Omental fat pad (tissue), 4 donors: ENCODE data around the gene ATP11A. TPM values are rescaled to one million over a fixed set of nuclear protein-coding genes. Genes with fewer than 3 reads are reported as not detected.

Experiments used
- ATAC-seq: fragments of 150-250 bp; one replicate; pipeline ENCODE4 v1.9.1; 2016; ENCODE audit warnings: mild to moderate bottlenecking, moderate library complexity; ENCODE audit not compliant: low FRiP score
- DNase-seq: peaks from one replicate; pipeline ENCODE4 v3.0.0-alpha.2; 2019; ENCODE audit warnings: low spot score
- total RNA-seq, 4 donors: library from RNA; depleted of rRNA; stranded (reverse); fragments of >200 nt; gene quantifications; one replicate each; pipeline ENCODE4 v1.1.0, GENCODE V29; 2016
- TF ChIP-seq, protein P1 (sequence below), 3 donors: fragments of 450-650 bp; IDR thresholded peaks; one replicate each; pipeline ENCODE4 v1.5.1; 2016 to 2017; ENCODE audit warnings: antibody characterized with exemption in 3 of 3, mild to moderate bottlenecking in 3 of 3, moderate library complexity in 2 of 3

ATP11A gene
- 10 to 100 TPM; 32.8 to 61.4 (median 45.7) TPM for total RNA-seq

DNA sequence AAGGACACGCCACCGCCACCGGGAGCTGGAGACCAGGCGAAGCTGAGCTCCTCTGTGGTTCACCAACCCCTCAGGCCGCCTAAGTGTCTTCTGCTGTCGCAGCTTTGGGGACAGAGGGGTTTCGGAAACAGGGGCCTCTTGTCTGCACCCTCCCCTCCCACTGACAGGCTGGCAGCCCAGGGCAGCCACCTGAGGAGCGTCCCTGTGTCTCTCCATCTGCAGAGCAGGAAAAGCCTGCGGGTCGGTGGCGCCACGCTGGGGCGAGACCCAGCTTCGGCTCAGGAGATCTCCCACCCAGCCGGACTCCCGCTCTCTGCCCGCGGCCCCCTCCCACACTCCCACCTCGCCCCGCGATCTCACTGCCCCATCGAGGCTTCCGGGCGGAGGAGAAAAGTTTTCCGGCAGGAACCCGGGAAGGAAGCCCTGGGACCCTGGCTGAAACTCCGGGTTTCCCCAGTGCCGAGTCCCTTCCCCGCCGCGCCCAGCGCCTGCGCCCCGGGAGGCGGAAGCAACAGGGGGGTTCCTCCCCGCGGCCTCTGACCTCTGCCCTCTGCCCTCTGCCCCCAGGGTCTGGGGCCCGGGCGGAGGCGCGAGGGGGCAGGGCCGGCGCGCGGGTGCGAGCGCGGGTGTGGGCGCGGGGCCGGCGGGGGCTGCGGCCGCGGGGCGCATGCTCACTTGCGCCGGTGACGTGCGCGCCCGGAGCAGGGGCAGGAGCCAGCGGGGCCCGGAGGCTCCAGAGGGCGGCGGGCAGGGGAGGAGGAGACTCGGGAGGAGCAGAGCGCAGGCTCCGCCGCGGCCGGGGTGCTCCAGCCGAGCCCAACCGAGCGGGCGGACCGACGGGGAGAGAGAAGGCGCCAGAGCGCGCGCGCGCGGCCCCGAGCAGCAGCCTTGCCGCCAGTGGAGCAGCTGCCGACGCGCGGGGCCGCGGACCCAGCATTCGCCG, at the start of gene ATP11A:
ATP11A (plus strand) TSS at position 736 of the 943 bp plus-strand sequence. CDS start 379 bp downstream, outside the sequence.
- peak; percentile 86 for ATAC-seq
- peak; percentile 71 for DNase-seq
- TF ChIP-seq, protein P1, sequence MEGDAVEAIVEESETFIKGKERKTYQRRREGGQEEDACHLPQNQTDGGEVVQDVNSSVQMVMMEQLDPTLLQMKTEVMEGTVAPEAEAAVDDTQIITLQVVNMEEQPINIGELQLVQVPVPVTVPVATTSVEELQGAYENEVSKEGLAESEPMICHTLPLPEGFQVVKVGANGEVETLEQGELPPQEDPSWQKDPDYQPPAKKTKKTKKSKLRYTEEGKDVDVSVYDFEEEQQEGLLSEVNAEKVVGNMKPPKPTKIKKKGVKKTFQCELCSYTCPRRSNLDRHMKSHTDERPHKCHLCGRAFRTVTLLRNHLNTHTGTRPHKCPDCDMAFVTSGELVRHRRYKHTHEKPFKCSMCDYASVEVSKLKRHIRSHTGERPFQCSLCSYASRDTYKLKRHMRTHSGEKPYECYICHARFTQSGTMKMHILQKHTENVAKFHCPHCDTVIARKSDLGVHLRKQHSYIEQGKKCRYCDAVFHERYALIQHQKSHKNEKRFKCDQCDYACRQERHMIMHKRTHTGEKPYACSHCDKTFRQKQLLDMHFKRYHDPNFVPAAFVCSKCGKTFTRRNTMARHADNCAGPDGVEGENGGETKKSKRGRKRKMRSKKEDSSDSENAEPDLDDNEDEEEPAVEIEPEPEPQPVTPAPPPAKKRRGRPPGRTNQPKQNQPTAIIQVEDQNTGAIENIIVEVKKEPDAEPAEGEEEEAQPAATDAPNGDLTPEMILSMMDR (IDR thresholded peaks at IDR 0.05): no peak

- DNase-seq: no peak
- TF ChIP-seq, protein P1 (IDR thresholded peaks at IDR 0.05): no peak
- ATAC-seq: no peak
Measured at GRCh38 chr13:112641456-112642089, 48.3 kb upstream of the ATP11A start.

DNA sequence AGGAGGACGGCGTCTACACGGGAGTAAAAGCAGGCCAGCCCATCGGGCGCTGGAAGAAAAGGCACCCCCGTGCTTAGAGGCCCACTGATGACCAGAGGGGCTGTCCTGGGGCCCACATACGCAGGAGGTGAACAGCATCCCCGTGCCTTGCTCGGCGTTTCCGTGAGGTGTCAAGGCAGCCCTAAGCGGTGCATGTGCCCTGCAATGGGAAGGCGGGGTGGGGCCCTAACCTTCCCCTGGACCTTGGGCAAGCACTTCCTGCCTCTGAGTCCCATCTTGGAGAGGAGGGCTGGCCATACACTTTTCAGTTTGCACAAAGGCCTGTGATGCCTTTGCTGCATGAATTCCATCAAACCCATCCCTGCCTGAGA, 47.8 kb upstream of the ATP11A start:
- ATAC-seq (no peak), DNase-seq (no peak)
- TF ChIP-seq, protein P1 (IDR thresholded peaks at IDR 0.05): no peak

DNA sequence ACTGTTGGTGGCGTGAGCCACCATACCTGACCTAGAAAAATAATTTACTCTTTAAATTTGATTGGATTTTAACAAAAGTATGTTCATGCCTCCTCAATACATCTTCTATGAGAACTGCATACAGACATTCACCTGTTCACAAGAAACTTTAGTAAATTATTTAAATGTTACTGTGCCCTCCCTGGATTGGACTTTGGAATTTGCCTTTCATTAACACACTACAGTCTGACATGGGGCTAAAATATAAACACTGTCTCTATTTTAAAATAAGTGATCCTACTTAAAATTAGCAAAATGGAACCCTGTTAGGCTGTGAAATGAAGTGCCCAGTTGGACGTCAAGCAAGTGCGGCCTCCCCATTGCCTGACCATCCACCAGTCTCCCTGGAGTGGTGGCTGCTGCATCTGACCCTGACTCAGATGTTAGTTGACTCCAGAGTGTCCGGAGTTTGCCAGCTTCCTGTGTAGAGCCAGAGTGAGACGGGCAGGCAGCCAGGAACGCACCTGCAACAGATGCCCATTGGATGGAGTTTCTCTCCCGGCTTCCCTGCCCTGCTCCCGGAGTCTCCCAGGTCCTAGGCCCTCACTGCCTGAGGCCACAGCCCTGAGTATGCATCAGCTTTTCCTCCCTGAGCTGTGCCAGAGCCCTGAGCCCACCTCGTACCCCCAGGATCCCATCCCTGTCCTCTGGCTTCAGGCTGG, 45.9 kb upstream of the ATP11A start:
- DNase-seq: no peak
- TF ChIP-seq, protein P1 (IDR thresholded peaks at IDR 0.05): no peak
- ATAC-seq: no peak

DNA sequence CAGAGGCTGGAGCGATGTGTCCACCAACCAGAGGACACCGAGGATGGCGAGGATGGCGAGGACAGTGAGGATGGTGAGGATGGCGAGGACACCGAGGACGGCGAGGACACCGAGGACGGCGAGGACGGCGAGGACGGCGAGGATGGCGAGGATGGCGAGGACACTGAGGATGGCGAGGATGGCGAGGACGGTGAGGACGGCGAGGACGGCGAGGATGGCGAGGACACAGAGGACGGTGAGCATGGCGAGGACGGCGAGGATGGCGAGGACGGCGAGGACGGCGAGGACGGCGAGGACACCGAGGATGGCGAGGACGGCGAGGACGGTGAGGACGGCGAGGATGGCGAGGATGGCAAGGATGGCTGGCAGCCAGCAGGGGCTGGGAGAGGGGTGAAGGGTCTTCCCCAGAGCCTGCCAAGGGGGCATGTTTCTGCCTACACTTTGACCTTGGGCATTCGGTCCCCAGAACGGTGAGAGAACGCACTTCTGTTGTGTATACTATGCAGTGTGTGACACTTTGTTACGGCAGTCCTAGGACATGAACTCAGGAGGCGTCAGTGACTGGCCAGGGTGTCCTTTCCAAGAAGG, 44.4 kb upstream of the ATP11A start:
- TF ChIP-seq, protein P1 (IDR thresholded peaks at IDR 0.05): no peak
- no peak for ATAC-seq
- DNase-seq: no peak

GRCh38 chr13:112647256-112647655, 42.6 kb upstream of the ATP11A start:
- no peak for DNase-seq
- no peak for ATAC-seq
- TF ChIP-seq, protein P1 (IDR thresholded peaks at IDR 0.05): no peak
